HCT116 (cell line): ENCODE data around the gene CD164. TPM values are rescaled to one million over a fixed set of nuclear protein-coding genes. Genes with fewer than 3 reads are reported as not detected.

Experiments used
- ATAC-seq: fragments of 200-7000 bp; cut with Tn5 transposase; 2 replicates; pipeline ENCODE4 v1.9.1; 2020; ENCODE audit warnings: mild to moderate bottlenecking, moderate library complexity
- BruUV-seq: library from RNA; stranded (reverse); fragments of 400-500 nt; replicated peaks from 2 replicates; lab custom pipeline; 2021; lab: Mats Ljungman, UMichigan
- CTCF ChIA-PET: fragments of 300-600 bp; sonication (Branson Sonifier 250); formaldehyde crosslinking; loops from one replicate; lab custom pipeline; 2021; ENCODE audit warnings: antibody characterized with exemption; lab: Charles Lee
- POLR2A ChIA-PET: fragments of 300-600, 350-600 bp; sonication (Branson Sonifier 250); formaldehyde crosslinking; loops from one replicate; lab custom pipeline; 2021; ENCODE audit warnings: antibody characterized with exemption; lab: Charles Lee
- RAD21 ChIA-PET, 2 experiments: fragments of 300-600 bp; sonication (Branson Sonifier 250); formaldehyde crosslinking; loops; one replicate each; lab custom pipeline; 2023; ENCODE audit warnings: low total read pairs in 2 of 2; ENCODE audit not compliant: uncharacterized antibody in 2 of 2, unreplicated experiment in 2 of 2, low non-redundant PET in 1 of 2; lab: Charles Lee
- DNase-seq: peaks from one replicate; pipeline ENCODE4 v3.0.0-alpha.2; 2010; ENCODE audit warnings: low read depth, low spot score
- H2AFZ ChIP-seq: fragments of 200-600 bp; shearing (Covaris generic), sonication (generic); 2 replicates; pipeline ENCODE4 v1.6.1; 2017; ENCODE audit warnings: low read depth, mixed run types, mixed read lengths, antibody characterized with exemption, low read length; ENCODE audit not compliant: poor library complexity, severe bottlenecking
- H3K27ac ChIP-seq: 2 replicates; pipeline ENCODE4 v1.5.1; 2012; ENCODE audit warnings: low read depth, low read length
- H3K27me3 ChIP-seq: fragments of 200-600 bp; sonication (generic); 2 replicates; pipeline ENCODE4 v1.6.1; 2016; ENCODE audit warnings: mixed run types, low read length, mixed read lengths; ENCODE audit not compliant: insufficient read depth
- H3K36me3 ChIP-seq, 2 experiments: fragments of 200-500 bp in 1 of 2; fragments of 200-600 bp in 1 of 2; sonication (Bioruptor generic) in 1 of 2; sonication (generic) in 1 of 2; 2 replicates each; pipeline versions ENCODE4 v1.5.1 to v1.6.1; 2014 to 2016; ENCODE audit warnings: low read length in 2 of 2, inconsistent platforms in 1 of 2, mixed read lengths in 1 of 2, mixed run types in 1 of 2; ENCODE audit not compliant: insufficient read depth in 2 of 2, control insufficient read depth in 1 of 2
- H3K4me1 ChIP-seq, 2 experiments: fragments of 200-600 bp in 1 of 2; sonication (generic) in 1 of 2; 2 replicates each; pipeline versions ENCODE4 v1.5.1 to v1.6.1; 2012 to 2017; ENCODE audit warnings: low read length in 2 of 2, inconsistent platforms in 1 of 2, mild to moderate bottlenecking in 1 of 2, mixed read lengths in 1 of 2, mixed run types in 1 of 2, moderate library complexity in 1 of 2; ENCODE audit not compliant: insufficient read depth in 2 of 2, control insufficient read depth in 1 of 2
- H3K4me2 ChIP-seq: fragments of 200-600 bp; sonication (generic); 2 replicates; pipeline ENCODE4 v1.6.1; 2017; ENCODE audit warnings: mixed run types, low read length, mixed read lengths
- H3K4me3 ChIP-seq, 2 experiments: fragments of 200-600 bp in 1 of 2; sonication (generic) in 1 of 2; replicated peaks in 1 of 2; 2 replicates each; pipeline ENCODE4 v1.5.1; 2011 to 2016; ENCODE audit warnings: low read length in 2 of 2, control low read depth in 1 of 2, low read depth in 1 of 2, mild to moderate bottlenecking in 1 of 2, mixed read lengths in 1 of 2, mixed run types in 1 of 2
- H3K79me2 ChIP-seq: fragments of 200-600 bp; sonication (generic); 2 replicates; pipeline ENCODE4 v1.6.1; 2017; ENCODE audit warnings: mild to moderate bottlenecking, mixed run types, low read length, moderate library complexity, mixed read lengths; ENCODE audit not compliant: insufficient read depth
- H3K9ac ChIP-seq: fragments of 200-600 bp; sonication (generic); 2 replicates; pipeline ENCODE4 v1.6.1; 2016; ENCODE audit warnings: low read length, mixed read lengths
- H3K9me2 ChIP-seq: fragments of 200-600 bp; sonication (generic), shearing (Covaris generic); 2 replicates; pipeline ENCODE4 v1.6.1; 2017; ENCODE audit warnings: mixed run types, mild to moderate bottlenecking, moderate library complexity; ENCODE audit not compliant: insufficient read depth
- H3K9me3 ChIP-seq, 2 experiments: fragments of 200-500 bp in 1 of 2; fragments of 200-600 bp in 1 of 2; sonication (Bioruptor generic) in 1 of 2; sonication (generic) in 1 of 2; 2 replicates each; pipeline ENCODE4 v1.6.1; 2014 to 2017; ENCODE audit warnings: low read length in 2 of 2, mixed read lengths in 2 of 2, inconsistent platforms in 1 of 2, low read depth in 1 of 2, mild to moderate bottlenecking in 1 of 2, mixed run types in 1 of 2, moderate library complexity in 1 of 2; ENCODE audit not compliant: control insufficient read depth in 1 of 2, insufficient read depth in 1 of 2
- H4K20me1 ChIP-seq: fragments of 200-600 bp; sonication (generic), shearing (Covaris generic); 2 replicates; pipeline ENCODE4 v1.6.1; 2017; ENCODE audit warnings: mixed run types, mild to moderate bottlenecking, moderate library complexity; ENCODE audit not compliant: insufficient read depth
- CEBPB ChIP-seq: IDR thresholded peaks from 2 replicates; pipeline ENCODE4 v1.6.1; 2012; ENCODE audit warnings: low read depth
- EGR1 ChIP-seq: IDR thresholded peaks from 2 replicates; pipeline ENCODE4 v1.6.1; 2012; ENCODE audit warnings: low read depth
- JUND ChIP-seq: IDR thresholded peaks from 2 replicates; pipeline ENCODE4 v1.6.1; 2012
- MAX ChIP-seq: IDR thresholded peaks from 2 replicates; pipeline ENCODE4 v1.6.1; 2012
- POLR2AphosphoS5 ChIP-seq: IDR thresholded peaks from 2 replicates; pipeline ENCODE4 v1.6.1; 2011; ENCODE audit warnings: mild to moderate bottlenecking, low read depth, low read length, moderate library complexity
- YY1 ChIP-seq: IDR thresholded peaks from 2 replicates; pipeline ENCODE4 v1.6.1; 2011; ENCODE audit warnings: low read length, low read depth, moderate library complexity, mild to moderate bottlenecking; ENCODE audit not compliant: insufficient replicate concordance; ENCODE audit errors: extremely low read depth
- intact Hi-C: fragments of 100-400 bp; cut with micrococcal nuclease; formaldehyde crosslinking; loops from 2 replicates; pipeline ENCODE4 v1.10.0; 2022
- total RNA-seq: library from RNA; stranded (reverse); gene quantifications from one replicate; pipeline ENCODE4 v1.2.1, GENCODE V29; 2021; ENCODE audit not compliant: unreplicated experiment

The CD164 gene
- total RNA-seq, 1 experiment from 2014 or later: 171 TPM

GRCh38 chr6:109377717-109378116, 4.5 kb downstream of the CD164 start (continued):
- TF ChIP-seq YY1 (no peak), CEBPB (no peak)

- ChIA-PET RAD21 (no interaction called here), POLR2A (no interaction called here), CTCF (no interaction called here)
- Histone ChIP-seq H3K27me3 (no peaks in the 10 kb centered on the region), H3K36me3 (peaks cover 49 to 54% of the 10 kb centered on the region in 2 experiments), H3K9me2 (no peaks in the 10 kb centered on the region), H3K9ac (no peak overlapping the region), H2AFZ (no peak overlapping the region), H3K4me1 (peaks cover 21 to 34% of the 10 kb centered on the region in 2 experiments), H3K4me2 (no peak overlapping the region), H3K9me3 (no peaks in the 10 kb centered on the region), H3K27ac (no peak overlapping the region), H4K20me1 (peaks cover 17% of the 10 kb centered on the region), H3K4me3 (no peak overlapping the region), H3K79me2 (peaks cover 88% of the 10 kb centered on the region)
- TF ChIP-seq JUND (no peak), MAX (no peak)
- no peak for ATAC-seq
- DNase-seq: no peak
- intact Hi-C loops: no loop called here
- BruUV-seq: no TSS peak
Observed at GRCh38 chr6:109374326-109374892, 7.9 kb downstream of the CD164 start.

- peaks cover 88% of the 10 kb centered on the region for H3K79me2 ChIP-seq
- H3K36me3 ChIP-seq: peaks cover 54 to 59% of the 10 kb centered on the region in 2 experiments
- CTCF ChIA-PET: no interaction called here
- no peaks in the 10 kb centered on the region for H3K9me2 ChIP-seq
- no peak overlapping the region for H2AFZ ChIP-seq
- H3K4me2 ChIP-seq: no peak overlapping the region
- no peak overlapping the region for H3K27ac ChIP-seq
- RAD21 ChIA-PET: no interaction called here
- no peaks in the 10 kb centered on the region for H3K27me3 ChIP-seq
- H3K4me1 ChIP-seq: peaks cover 21 to 34% of the 10 kb centered on the region in 2 experiments
- POLR2A ChIA-PET: no interaction called here
- no peak overlapping the region for H3K9ac ChIP-seq
- no peak for ATAC-seq
- BruUV-seq: no TSS peak
- peaks cover 12% of the 10 kb centered on the region for H4K20me1 ChIP-seq
- no peaks in the 10 kb centered on the region for H3K9me3 ChIP-seq
- no peak overlapping the region for H3K4me3 ChIP-seq
- TF ChIP-seq POLR2AphosphoS5 (0 out of 2 replicates have a peak, but pooled peaks have one; percentile 17), EGR1 (no peak)
- DNase-seq: no peak
- intact Hi-C loops: no loop called here
Observed at GRCh38 chr6:109373762-109374161, 8.5 kb downstream of the CD164 start.
